ENCODE measurements around the gene KCNJ1.

DNA sequence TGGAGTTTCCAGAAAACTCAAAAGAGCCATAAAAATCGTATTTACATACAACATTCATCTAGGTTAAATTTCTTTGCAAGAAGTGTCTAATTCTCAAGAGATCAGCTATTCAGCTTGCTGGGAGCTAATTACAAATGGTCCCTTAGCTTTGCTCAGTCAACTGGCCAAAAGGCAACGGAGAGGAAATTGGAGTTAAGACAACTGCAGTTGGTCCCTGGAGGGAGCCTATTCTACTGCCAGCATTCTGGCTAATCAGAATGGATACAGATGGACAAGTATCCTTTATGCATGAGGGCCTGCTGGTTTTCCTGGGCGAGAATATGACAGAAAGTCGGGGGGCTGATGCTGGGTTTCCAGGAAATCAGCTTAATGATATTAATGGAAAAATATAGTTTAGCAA, 45.5 kb downstream of the KCNJ1 start:
- TF ChIP-seq RAD21 (CRISPR knock-in tag; conservative IDR thresholded peaks at IDR 0.05 in 1 of 2, IDR thresholded peaks at IDR 0.05 in 1 of 2) (no peak), RBM39 (optimal IDR thresholded peaks at IDR 0.05; ENCODE audit: low read depth, low read length) (no peak), POLR2A (conservative IDR thresholded peaks at IDR 0.05) (no peak), ZNF586 (CRISPR knock-in tag; conservative IDR thresholded peaks at IDR 0.05) (no peak), FOXK1 (CRISPR knock-in tag; IDR thresholded peaks at IDR 0.05; ENCODE audit: borderline replicate concordance) (no peak), EGR1 (conservative IDR thresholded peaks at IDR 0.05) (no peak)
- TF ChIP-seq, protein P1, sequence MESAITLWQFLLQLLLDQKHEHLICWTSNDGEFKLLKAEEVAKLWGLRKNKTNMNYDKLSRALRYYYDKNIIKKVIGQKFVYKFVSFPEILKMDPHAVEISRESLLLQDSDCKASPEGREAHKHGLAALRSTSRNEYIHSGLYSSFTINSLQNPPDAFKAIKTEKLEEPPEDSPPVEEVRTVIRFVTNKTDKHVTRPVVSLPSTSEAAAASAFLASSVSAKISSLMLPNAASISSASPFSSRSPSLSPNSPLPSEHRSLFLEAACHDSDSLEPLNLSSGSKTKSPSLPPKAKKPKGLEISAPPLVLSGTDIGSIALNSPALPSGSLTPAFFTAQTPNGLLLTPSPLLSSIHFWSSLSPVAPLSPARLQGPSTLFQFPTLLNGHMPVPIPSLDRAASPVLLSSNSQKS (CRISPR knock-in tag; IDR thresholded peaks at IDR 0.05), result no peak
